Endothelial cell of hepatic sinusoid (primary cell): ENCODE data around the gene CORO2B.

Experiments used
- in situ Hi-C: cut with HindIII; loops from 2 replicates; pipeline ENCODE4 v1.10.0; 2017; ENCODE audit warnings: low sequenced_read_pairs

Gene CORO2B

GRCh38 chr15:68623301-68623892 lies 44.6 kb downstream of the CORO2B start:
- in situ Hi-C loops, result no loop called here

GRCh38 chr15:68625853-68626252 lies 47.1 kb downstream of the CORO2B start:
- in situ Hi-C loops, result no loop called here

GRCh38 chr15:68626283-68626682 lies 47.5 kb downstream of the CORO2B start:
- in situ Hi-C loops, result no loop called here

GRCh38 chr15:68626739-68627138 lies 47.9 kb downstream of the CORO2B start:
- in situ Hi-C loops, result no loop called here

GRCh38 chr15:68627476-68627875 lies 48.7 kb downstream of the CORO2B start:
- in situ Hi-C loops, result no loop called here

GRCh38 chr15:68627995-68628394 lies 49.2 kb downstream of the CORO2B start:
- in situ Hi-C loops, result no loop called here

GRCh38 chr15:68629519-68630210 lies 50.9 kb downstream of the CORO2B start:
- in situ Hi-C loops, result no loop called here

GRCh38 chr15:68630211-68630555 lies 51.4 kb downstream of the CORO2B start:
- in situ Hi-C loops, result no loop called here

GRCh38 chr15:68630836-68631235 lies 52.0 kb downstream of the CORO2B start:
- in situ Hi-C loops, result no loop called here

GRCh38 chr15:68631601-68632051 lies 52.8 kb downstream of the CORO2B start:
- in situ Hi-C loops, result no loop called here

GRCh38 chr15:68632101-68632500 lies 53.3 kb downstream of the CORO2B start:
- in situ Hi-C loops, result no loop called here

- in situ Hi-C loops, result no loop called here
Observed at GRCh38 chr15:68633231-68634121, 54.7 kb downstream of the CORO2B start.

- in situ Hi-C loops, result no loop called here
Observed at GRCh38 chr15:68634122-68634482, 55.3 kb downstream of the CORO2B start.

GRCh38 chr15:68634531-68634930 lies 55.7 kb downstream of the CORO2B start:
- in situ Hi-C loops, result no loop called here

- in situ Hi-C loops, result no loop called here
Observed at GRCh38 chr15:68635141-68635540, 56.3 kb downstream of the CORO2B start.

GRCh38 chr15:68636256-68636655 lies 57.5 kb downstream of the CORO2B start:
- in situ Hi-C loops, result no loop called here

- in situ Hi-C loops, result no loop called here
Observed at GRCh38 chr15:68637767-68638404, 59.1 kb downstream of the CORO2B start.

GRCh38 chr15:68638953-68639515 lies 60.2 kb downstream of the CORO2B start:
- in situ Hi-C loops, result no loop called here

- in situ Hi-C loops, result no loop called here
Observed at GRCh38 chr15:68639926-68640600, 61.3 kb downstream of the CORO2B start.

- in situ Hi-C loops, result no loop called here
Observed at GRCh38 chr15:68640791-68641331, 62.1 kb downstream of the CORO2B start.
